ENCODE data around the gene KIAA2012.

GRCh38 chr2:202094426-202094986 lies 21.5 kb downstream of the KIAA2012 start:
- no peak for TF ChIP-seq CTCF (IDR thresholded peaks at IDR 0.05; ENCODE audit: low read depth, low read length)
- no peak for TF ChIP-seq POLR2A (IDR thresholded peaks at IDR 0.05; ENCODE audit: extremely low read depth, insufficient read length)

Measured in NB4 (cell line).